HG02970 (cell line): ENCODE measurements around the gene MAGI2.

ENCODE experiments used
- ATAC-seq: cut with Tn5 transposase; IDR thresholded peaks from one replicate; pipeline ENCODE4 v1.9.1; 2021; ENCODE audit warnings: mild to moderate bottlenecking, moderate library complexity, moderate number of reproducible peaks; ENCODE audit not compliant: unreplicated experiment, low FRiP score

Gene MAGI2

DNA sequence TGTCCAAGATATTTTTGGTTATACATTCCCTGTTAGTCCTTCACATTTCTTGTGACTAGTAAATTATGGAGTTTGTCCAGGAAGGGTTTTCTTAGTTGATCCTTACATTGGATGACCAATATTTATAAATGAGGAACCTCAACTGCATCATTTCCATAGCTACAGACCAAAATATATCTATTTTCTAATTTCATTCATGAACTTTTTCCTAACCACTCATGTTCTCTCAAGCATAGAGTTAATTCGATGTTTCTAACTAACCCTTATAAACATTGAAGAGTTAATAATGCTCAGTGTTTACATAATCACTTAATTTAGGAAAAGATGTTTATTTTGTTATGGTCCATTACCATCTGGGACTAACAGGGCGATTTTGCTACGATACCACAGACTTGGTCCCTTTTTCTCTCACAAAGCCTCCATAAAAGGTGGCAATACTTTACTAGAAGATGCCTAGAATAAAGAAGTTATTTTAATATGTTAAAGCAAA is 591.0 kb downstream of the MAGI2 start:
- no peak for ATAC-seq

DNA sequence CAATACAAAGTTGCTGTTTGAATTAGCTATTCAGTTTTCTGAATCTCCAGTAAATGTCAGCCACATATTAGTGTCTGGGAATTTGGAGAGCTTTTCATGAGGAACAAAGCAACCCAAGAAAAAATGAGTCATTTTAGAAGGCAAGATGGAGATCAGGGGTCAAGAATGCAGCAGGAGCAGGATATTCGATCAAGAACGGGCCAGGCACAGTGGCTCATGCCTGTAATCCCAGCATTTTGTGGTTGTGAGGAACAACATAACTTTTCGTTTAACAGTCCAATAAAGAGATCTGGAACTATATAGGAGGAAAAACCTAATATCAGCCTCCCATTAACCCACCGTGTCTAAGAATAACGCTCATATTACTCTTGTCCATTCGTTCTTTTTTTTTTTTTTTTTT is 600.5 kb downstream of the MAGI2 start:
- no peak for ATAC-seq

DNA sequence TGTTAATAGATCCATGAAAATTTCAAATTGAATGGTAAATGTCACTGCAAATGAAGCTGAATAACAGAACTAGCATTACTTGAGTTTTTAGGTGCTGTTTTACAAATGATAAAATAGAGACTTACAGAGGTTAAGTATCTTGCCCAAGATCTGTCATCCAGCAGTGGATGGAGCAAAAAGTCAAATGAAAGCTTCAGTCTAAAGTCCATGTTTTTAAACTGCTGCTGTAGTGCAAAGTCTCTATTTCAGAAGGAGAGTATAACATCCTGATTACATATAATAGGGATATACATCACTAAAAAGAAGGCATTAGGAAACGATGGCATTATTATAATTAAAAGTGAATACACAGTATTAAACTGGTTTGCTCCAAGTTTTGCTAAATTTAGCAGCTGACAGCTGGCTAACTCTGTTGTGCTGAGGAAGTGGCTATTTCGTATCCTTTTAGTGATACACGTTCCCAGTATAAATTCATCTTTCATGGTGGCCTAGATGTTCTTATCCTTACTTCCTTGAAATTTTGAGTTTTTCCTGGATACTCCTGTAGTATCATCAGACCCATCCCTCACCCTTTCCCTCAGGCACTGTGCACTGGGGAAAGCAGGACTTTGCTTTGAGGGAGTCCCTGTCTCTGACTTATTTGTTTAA is 603.2 kb downstream of the MAGI2 start:
- no peak for ATAC-seq

DNA sequence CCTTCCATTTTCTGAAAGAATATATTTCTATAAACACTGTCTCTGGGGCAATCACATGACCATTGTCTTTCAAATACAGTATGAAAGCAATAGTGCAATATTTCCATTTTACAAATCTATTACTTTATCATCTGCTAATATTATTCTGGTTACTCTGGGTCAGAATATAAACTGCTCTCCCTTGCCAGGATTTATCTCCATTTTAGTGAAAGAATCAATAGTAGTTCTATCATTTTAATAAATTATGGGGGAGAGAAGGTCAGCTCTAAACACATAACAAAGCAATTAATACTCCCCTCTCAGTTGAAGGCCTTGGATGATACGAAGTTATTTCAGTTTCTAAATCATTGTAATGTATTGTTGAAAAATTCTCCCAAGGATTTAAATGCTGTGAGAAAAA is 608.3 kb downstream of the MAGI2 start:
- ATAC-seq, result no peak

DNA sequence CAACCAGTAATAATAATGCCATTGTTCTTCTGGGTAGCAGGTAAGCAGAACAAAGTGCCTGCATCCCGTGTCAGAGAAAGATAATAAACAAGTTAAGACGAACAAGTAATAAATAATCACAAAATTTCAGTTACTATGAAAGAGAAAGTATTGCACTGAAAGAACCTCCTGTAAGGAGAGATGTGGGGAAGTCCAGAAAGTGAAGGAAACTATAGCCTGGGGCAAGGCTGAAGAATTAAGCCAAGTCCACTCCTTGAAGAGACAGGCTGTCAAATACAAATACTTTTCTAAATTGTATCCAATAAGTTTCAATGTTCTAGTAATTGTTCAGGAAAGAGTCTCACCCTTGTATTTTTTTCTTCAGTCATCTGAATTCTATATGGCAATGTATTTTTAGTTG is 611.4 kb downstream of the MAGI2 start:
- no peak for ATAC-seq

DNA sequence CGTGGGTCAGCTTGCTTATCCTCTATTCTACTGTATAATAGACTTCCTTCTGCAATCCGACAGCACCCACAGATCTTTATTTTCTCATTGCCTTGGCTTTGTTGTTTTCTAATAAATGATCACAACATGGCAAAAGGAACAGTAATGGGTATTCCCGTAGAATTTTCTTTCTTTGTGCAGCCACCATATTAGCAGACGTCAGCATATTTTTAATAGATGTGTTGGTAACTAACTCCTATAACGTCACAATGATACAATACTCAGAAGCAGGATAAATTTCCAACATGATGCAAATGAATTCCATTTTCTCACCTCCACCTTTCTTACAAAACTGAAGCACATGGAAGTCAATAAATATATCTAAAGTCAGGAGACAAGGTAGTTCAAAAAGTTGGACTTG is 617.6 kb downstream of the MAGI2 start:
- no peak for ATAC-seq

DNA sequence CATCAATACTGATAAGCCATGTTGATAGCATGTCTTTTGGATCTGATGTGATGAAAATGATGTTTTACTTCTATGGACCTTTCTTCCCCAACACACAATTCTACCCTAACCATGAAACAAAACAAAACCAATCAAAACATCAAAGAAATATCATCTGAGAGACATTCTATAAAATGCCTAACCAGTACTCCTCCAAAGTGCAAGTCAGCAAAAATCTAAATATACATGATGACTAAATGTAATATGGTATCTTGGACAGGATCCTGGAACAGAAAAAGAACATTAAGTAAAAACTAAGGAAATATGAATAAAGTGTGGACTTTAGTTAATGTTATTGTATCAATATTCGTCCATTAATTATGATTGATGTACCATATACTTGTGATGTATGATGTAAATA is 625.1 kb downstream of the MAGI2 start:
- no peak for ATAC-seq

DNA sequence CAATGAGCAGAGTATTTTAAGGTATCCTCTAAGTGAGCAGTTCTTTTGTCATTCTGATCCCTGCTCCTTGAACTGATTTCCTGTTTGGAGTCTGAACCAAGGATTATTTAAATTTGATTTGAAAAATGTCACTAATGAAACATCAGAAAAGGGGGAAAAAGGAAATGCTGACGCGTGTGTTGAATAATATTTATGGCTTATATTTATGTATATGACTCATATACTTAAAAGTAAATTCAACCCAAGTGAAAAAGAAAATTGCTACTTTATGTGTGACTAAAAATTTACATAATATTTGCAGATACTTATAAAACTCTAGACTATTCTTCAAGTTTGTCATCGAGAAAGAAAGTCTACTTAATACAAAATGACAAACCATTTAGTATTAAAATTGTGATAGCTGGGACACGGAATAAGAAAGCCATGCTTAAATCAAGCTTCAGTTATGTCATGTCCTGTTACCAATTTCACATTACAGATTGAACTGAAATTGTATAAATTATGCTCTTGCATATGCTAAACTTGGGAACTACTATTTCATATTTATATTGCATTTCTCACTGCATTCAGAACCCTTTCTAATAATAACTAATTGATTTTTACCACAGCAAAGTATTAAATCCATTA is 649.9 kb downstream of the MAGI2 start:
- no peak for ATAC-seq

DNA sequence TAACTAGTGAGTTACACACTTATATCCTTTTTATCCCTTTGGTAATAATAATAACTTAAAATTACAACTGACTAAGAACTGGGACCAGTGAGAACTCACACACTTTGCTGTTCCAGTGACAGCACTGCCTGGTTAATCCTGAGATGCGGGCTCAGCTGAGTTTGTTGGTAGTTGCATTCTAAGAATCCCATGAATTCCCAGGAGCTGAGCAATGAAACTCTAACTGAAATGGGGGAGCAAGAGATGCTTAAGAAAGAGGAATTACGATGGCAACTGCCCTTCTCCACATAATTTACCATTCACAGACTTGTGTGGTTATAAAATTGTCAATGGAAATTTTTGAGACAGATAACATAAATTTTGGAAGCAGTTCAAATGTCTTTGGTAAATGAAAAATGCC is 659.4 kb downstream of the MAGI2 start:
- no peak for ATAC-seq

DNA sequence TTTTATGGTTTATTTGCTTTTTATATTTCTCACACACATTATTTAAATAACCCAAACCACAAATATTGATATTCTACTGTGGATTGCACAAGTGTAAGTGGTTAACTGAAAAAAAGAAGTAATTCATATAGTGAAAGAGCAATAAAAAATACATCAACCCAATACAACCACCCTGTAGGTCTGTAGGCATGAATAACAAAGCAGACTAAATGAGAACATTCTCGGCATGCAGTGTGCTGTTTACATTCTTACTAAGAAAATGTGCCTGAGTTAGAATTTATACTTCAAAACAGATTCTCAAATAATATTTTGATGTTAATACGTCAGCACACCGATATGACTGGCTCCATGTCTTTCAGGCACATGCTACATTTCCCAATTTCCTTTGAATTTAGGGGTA is 660.8 kb downstream of the MAGI2 start:
- no peak for ATAC-seq

DNA sequence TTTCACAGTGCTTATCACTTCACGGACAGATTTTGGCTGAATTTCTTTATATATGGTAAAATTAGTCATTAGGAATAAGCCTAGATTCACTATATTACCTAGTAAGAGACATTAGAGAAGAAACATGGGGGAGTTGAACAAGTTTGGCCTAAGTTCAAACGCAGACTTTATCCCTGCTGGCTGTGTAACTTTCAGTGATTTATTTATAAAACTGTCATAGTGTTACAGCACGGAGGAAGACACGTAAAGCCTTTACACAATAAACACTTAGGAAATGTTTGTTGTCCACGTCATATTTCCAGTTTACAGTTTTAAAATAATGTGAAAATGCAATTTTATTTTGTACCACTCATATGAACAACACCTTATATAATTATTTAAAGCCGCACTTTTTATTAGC is 661.5 kb downstream of the MAGI2 start:
- ATAC-seq, result no peak

DNA sequence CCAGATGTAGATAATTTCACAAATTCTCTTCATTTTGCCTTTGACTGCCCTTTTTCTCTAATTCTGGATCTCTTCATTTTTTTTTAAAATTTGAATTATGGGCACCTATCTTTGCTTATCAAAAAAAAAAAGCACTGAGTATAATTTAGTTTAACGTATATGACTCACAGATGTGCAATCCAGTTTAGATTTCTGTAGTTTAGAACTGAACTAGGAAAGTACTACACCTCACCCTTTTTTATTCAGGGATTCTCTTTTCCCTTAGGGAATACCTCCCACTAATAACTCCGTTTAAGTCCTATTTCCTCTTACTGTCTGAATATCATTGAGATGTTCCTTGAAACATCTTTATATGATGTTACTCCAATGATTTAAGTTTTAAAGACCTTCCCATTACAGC is 665.0 kb downstream of the MAGI2 start:
- no peak for ATAC-seq

DNA sequence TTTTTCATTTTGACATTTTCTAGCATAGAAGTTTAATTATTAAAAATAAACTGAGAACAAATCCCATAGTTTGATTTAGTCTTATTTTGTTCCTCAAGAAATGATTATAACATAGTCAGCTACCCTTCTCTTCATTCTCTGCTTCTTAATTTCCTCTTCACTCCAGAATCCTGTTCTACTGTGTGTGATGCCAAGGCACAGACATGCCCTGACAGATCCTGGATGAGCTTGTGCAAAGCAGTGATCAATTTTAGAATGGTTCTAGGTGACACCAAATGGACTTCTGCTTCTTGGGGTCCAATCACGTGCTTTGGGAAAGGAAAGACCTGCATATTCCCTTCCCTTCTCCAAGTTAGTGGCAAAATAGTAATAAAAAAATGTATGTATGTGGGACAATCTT is 665.6 kb downstream of the MAGI2 start:
- no peak for ATAC-seq

DNA sequence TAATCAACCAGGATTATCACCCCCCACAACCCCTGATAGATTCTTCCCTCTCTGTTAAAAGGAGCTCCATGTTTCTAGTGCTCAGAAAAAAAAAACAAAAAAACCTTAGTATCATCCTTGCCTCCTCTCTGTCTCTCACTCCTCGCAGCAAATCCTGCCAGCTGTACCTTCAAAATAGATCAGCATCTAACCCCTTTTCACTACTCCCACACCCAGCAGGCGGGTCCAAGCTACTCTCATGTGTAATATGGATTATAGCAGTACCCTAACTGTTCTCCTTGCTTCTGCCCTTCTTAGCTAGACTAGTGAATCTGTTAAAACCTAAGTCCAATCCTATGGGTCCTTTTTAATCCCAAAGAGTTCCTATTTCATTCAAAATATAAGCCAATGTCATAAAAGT is 667.4 kb downstream of the MAGI2 start:
- no peak for ATAC-seq

DNA sequence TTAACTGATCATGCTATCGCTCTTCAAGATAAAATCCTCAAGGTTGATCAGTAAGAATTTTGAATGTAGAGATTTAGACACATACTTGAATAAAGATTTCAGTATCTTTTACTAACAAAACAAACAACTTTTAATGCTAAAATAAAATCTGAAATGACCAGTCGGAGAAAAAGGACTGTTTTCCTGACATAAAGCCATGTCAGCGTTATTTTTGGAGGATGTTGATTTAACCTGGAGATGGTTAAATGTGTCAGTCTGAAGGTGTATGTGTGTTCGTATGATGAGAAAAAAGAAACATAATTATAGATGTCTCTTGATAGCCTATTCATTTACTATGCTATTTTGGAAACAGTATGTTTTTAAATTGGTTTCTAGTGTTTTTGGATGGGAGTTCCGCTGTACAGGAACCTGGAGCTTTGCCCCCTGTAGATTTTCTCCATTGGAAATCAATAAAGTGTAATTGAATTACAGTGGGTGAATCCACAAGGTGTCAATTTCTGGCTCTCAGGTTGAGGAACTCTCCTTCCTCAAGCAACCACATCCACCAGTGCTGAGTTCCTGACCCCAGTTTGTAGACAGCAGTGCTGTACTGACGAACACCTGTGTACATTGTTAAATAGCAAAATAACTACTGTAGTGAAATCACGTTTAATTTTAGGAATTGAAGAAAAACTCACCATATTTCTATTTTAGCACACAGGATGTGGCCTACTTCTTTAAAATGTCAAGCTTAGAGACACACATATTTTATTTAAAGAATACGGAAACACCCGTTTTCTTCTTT is 670.1 kb downstream of the MAGI2 start:
- no peak for ATAC-seq

DNA sequence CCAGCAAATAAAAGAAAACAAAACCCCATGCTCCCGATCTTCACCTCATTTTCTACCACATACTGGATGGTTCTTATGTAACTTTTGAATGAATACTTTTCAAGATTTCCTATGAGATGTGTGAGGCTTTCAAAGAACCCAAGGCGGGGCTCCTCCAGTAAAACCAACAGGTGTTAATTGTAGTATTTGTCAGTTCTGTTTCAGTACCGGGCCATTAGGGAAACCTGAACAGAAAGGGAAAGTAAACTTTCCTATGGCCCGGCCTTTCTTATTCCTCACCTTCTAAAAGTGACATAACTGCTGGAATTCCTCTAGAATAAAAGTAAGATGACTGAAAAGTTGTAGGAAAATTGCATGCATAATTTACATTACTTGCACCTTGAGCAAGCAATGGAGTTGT is 672.9 kb downstream of the MAGI2 start:
- no peak for ATAC-seq

DNA sequence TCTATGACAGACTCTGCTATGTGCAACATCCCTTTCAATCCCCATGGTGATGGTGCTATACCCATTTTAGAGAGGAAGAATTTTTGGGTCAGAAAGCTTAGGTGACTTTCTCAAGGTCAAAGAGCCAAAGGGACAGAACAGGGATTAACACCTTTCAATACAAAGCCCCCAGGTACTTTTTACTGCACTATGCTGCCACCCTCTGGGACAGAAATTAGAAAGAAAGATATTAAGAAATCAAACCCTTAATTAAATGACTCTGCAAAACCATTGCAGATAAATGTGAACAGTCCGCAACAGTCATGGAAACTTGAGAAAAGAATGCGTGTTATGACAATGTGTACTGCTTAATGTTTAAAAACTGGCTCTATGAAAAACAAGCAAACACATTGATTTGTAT is 673.7 kb downstream of the MAGI2 start:
- ATAC-seq, result no peak

DNA sequence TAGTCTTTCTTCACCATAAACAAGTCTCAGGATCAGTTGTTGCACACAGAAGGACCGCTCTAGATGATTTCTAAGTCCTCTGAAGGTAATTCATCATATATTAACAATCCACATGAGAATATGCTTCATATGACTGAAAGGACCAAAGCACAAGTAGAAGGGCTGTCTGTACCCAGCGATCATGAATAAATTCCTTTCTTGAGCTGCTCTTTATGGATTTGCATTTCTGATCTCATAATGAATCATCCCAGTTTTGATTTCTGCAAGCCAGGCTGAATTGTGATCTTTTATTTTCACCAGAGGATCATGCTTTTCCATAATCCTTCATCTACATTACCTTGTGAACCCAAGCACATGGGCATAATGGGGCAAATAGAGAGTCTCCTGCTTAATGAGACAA is 675.6 kb downstream of the MAGI2 start:
- ATAC-seq, result no peak

DNA sequence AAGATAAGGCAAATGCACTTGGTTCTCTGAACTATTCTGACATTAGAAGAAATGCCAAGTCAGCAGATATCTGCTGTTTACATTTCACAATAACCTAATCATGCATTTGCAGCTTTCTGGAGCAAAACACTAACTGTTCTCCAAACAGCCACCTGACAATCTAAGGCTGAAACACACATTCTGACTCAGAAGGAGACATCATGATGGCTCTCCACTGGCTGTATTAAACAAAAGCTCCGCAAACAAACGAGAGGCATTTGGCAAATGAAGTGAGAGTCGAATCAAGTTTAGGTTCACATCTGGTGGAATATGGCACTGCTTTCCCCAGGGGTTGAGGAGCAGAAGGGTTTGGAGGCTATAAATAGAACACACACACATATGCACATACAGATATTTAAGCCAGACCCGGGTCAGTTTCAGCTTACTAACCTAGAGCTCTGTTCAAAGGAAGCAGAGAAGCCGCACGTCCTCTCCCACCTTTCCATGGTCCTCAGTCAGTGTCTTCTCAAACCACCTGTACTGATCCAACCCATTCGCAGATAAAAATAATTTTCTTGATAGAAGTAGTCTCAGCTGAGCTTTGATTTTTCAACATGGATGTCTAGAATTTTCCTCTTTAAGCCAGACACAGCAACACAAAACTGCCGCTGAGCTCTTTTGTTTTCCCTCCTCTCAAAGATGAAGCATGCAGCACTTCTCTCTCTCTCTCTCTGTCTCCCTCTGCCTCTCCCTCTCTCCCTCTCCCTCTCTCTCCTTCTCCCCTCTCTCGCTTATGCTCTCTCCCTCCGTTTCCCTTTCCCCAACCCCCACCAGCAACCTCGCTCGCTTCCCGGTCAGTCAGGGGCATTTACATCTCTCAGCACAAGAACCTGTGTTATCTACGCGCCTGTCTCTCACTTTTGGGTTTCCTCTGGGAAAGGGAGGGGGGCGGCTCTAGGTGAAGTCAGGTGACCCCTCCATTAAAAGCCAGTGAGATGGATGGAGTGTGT is 682.8 kb downstream of the MAGI2 start:
- ATAC-seq, result no peak

DNA sequence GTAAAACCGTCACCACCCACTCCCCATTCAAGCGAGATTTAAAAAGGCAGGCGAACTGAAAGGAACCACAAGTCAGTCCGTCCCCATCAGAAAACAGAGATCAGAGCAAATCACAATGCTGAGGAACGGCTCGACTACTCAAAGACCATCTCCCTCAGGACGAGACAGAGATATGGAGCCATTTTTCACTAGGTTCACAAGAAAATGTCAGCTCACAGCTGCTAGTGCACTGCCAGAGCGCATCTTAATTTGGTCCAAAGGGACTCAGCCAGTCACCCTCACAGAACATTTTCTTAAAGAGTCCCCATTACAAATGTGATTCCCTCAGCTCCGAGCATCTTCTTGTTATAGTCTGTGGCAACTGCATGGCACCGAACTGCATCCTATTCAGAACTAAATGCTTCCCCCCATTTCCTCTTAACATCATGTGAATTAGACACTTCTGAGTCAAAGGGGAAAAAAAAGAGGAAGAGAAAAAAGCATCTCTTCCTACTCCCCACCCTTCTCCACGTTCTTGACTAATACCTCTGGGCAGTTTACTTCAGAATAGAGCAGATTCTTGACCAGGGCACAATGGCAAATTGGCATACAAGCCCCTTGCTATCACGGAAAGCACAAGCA is 683.9 kb downstream of the MAGI2 start:
- ATAC-seq, result peak; percentile 85
